Esophagus squamous epithelium (tissue), 4 donors: ENCODE measurements around the gene CIRBP.

Source experiments
- POLR2A ChIP-seq, 4 donors: fragments of 450-650 bp; IDR thresholded peaks; one replicate each; pipeline ENCODE4 v1.6.1; 2017; ENCODE audit warnings: antibody characterized with exemption in 4 of 4, mild to moderate bottlenecking in 4 of 4, moderate library complexity in 3 of 4
- TF ChIP-seq, protein P1 (sequence below), 6 experiments: fragments of 450-650 bp in 4 of 6; fragments of 200-600 bp in 2 of 6; sonication (generic) in 2 of 6; IDR thresholded peaks; one replicate each; pipeline ENCODE4 v1.5.1; 2016 to 2019; ENCODE audit warnings: antibody characterized with exemption in 6 of 6, mild to moderate bottlenecking in 4 of 6, moderate library complexity in 4 of 6

DNA sequence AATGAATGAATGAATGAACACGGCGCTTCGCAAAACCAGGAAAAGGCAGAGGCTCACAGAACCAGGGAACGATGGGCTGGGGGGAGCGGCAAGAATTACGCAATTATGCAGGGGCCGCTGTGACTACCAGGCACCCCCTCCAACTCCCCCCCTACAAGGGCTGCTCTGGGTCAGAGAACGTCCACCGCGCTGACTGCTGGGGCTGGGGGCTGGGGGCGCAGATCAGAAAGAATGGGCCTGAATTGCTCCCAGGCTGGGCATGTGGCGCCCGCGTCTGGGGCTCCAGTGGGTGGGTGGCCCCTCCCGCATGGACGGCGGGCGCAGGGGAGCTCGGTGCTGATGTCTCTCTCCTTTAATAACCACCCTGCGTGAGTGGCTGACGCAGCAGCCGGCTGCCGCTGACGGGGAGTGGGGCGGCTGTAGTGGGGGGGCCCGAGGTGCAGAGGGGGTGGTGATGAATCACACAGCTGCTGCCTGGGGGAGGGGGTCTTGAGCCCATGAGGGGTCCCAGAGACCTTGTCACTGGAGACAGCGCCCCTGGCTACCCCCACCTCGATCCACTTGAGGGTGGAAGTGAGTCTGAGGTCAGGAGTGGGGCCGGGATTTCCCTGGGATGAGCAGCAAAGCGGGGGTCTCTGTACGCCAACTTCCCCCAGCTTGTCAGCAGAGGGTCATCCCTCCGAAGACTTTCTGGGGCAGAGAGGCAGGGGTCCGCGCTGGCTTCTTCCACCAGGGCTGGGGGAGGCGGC is 1.5 kb upstream of the CIRBP start:
- TF ChIP-seq, protein P1, sequence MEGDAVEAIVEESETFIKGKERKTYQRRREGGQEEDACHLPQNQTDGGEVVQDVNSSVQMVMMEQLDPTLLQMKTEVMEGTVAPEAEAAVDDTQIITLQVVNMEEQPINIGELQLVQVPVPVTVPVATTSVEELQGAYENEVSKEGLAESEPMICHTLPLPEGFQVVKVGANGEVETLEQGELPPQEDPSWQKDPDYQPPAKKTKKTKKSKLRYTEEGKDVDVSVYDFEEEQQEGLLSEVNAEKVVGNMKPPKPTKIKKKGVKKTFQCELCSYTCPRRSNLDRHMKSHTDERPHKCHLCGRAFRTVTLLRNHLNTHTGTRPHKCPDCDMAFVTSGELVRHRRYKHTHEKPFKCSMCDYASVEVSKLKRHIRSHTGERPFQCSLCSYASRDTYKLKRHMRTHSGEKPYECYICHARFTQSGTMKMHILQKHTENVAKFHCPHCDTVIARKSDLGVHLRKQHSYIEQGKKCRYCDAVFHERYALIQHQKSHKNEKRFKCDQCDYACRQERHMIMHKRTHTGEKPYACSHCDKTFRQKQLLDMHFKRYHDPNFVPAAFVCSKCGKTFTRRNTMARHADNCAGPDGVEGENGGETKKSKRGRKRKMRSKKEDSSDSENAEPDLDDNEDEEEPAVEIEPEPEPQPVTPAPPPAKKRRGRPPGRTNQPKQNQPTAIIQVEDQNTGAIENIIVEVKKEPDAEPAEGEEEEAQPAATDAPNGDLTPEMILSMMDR (IDR thresholded peaks at IDR 0.05), result no peak
- TF ChIP-seq POLR2A (IDR thresholded peaks at IDR 0.05), result no peak
